Activated CD8-positive, alpha-beta T cell treated with anti-CD3 and anti-CD28 coated beads for 36 hours (primary cell): Measurements from ENCODE around the gene LDB2. TPM values are rescaled to one million over a fixed set of nuclear protein-coding genes. Genes with fewer than 3 reads are reported as not detected.

Experiments
- ATAC-seq: fragments of 200-7000 bp; cut with Tn5 transposase; one replicate; pipeline ENCODE4 v1.10.0; 2021; ENCODE audit warnings: mild to moderate bottlenecking, moderate library complexity
- CTCF ChIA-PET: fragments of 350-600 bp; sonication (Branson Sonifier 250); formaldehyde crosslinking; loops from one replicate; lab custom pipeline; 2021; ENCODE audit warnings: antibody characterized with exemption; lab: Charles Lee
- POLR2A ChIA-PET: fragments of 350-600 bp; sonication (Branson Sonifier 250); formaldehyde crosslinking; loops from one replicate; lab custom pipeline; 2021; ENCODE audit warnings: antibody characterized with exemption; lab: Charles Lee
- DNase-seq: peaks from one replicate; pipeline ENCODE4 v3.0.0-alpha.2; 2020
- H3K27ac Mint-ChIP-seq: one replicate; pipeline ENCODE4 v1.8.0; 2021; ENCODE audit warnings: mild to moderate bottlenecking, mixed read lengths
- H3K27me3 Mint-ChIP-seq: one replicate; pipeline ENCODE4 v1.8.0; 2021; ENCODE audit warnings: mixed read lengths
- H3K36me3 Mint-ChIP-seq: one replicate; pipeline ENCODE4 v1.8.0; 2021; ENCODE audit warnings: low read depth, mixed read lengths
- H3K4me1 Mint-ChIP-seq: one replicate; pipeline ENCODE4 v1.8.0; 2021; ENCODE audit warnings: low read depth, mixed read lengths
- H3K4me3 Mint-ChIP-seq: one replicate; pipeline ENCODE4 v1.8.0; 2021; ENCODE audit warnings: mild to moderate bottlenecking, moderate library complexity, mixed read lengths
- H3K9me3 Mint-ChIP-seq: one replicate; pipeline ENCODE4 v1.8.0; 2021; ENCODE audit warnings: mixed read lengths
- intact Hi-C: fragments of 100-400 bp; cut with micrococcal nuclease; formaldehyde crosslinking; loops from one replicate; pipeline ENCODE4 v1.10.0; 2022
- total RNA-seq, 2 experiments: library from RNA; stranded (reverse); gene quantifications; one replicate each; pipeline ENCODE4 v1.2.3, GENCODE V29; 2021
- TF ChIP-seq, protein P1 (sequence below): fragments of 200-600 bp; IDR thresholded peaks from one replicate; pipeline ENCODE4 v1.8.0; 2022; ENCODE audit warnings: antibody characterized with exemption, mild to moderate bottlenecking

LDB2 gene
- total RNA-seq, 2 experiments from 2014 or later = not detected

DNA sequence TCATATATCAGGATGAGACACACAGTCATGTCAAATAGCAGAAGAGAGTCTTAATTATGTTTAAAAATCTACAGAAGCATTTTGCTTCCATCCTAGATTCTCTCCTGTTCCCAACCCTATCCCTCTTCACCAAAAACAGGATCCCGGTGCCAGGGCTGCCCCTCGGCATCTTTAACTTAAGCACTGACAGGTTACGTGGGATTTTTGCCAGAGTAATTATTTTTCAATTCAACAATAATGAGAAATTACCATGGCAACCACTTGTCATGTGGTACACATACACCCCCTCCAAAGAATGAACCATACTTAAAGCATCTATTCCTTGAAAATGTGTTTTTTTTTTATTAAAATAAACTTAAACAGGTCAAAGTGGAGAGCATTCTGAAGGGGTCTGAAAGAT is 130.6 kb downstream of the LDB2 start:
- Mint-ChIP-seq H3K9me3 (no peaks in the 10 kb centered on the region), H3K36me3 (no peaks in the 10 kb centered on the region), H3K27ac (no peak overlapping the region), H3K4me1 (no peaks in the 10 kb centered on the region), H3K4me3 (no peak overlapping the region), H3K27me3 (no peaks in the 10 kb centered on the region)
- DNase-seq (no peak), ATAC-seq (no peak)
- intact Hi-C loops = no loop called here
- ChIA-PET POLR2A (no interaction called here), CTCF (interaction anchor here (1.4 kb wide), 1 partner anchor 25 kb away, joined by 3 read pairs; no protein-coding TSS in a partner anchor)
- TF ChIP-seq, protein P1, sequence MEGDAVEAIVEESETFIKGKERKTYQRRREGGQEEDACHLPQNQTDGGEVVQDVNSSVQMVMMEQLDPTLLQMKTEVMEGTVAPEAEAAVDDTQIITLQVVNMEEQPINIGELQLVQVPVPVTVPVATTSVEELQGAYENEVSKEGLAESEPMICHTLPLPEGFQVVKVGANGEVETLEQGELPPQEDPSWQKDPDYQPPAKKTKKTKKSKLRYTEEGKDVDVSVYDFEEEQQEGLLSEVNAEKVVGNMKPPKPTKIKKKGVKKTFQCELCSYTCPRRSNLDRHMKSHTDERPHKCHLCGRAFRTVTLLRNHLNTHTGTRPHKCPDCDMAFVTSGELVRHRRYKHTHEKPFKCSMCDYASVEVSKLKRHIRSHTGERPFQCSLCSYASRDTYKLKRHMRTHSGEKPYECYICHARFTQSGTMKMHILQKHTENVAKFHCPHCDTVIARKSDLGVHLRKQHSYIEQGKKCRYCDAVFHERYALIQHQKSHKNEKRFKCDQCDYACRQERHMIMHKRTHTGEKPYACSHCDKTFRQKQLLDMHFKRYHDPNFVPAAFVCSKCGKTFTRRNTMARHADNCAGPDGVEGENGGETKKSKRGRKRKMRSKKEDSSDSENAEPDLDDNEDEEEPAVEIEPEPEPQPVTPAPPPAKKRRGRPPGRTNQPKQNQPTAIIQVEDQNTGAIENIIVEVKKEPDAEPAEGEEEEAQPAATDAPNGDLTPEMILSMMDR = no peak

DNA sequence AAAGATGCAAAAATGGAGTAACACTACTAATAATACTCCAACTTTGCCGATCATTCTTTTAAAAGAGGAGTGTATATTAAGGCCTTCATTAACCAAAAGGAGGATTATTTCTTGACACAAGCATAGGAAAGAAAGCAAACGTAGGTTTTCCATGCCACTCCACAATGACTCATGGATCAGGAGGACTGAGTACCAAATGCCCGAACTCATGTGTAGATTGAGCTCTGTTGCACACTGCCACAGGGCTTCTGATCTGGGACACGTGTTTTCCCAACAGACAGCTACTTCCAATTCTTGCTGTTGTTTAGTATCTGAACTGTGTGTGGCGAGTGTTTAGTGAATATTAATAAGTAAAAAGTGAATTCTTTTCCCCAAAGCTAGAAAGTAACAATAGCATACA is 131.2 kb downstream of the LDB2 start:
- ATAC-seq = no peak
- H3K27ac Mint-ChIP-seq = no peak overlapping the region

DNA sequence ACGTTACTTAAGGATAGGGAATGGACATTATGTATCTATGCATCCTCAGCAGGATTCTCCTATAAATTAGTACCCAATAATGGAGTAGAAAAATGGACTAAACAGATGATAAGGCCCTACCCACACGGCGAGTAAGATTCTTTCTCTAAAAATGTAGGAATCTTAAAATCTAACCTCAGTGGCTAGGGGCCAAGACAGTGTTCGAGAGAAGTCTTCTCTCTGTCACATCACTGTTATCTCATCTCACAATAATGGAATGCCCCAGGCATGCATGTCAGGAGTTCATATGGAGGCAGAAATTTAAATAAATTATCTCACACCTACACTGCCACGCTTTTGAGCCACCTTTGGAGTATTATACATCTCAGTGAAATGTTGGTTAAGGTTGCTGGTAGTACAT is 132.9 kb downstream of the LDB2 start:
- Mint-ChIP-seq H3K4me1 (no peaks in the 10 kb centered on the region), H3K27ac (no peak overlapping the region), H3K9me3 (no peaks in the 10 kb centered on the region), H3K36me3 (no peaks in the 10 kb centered on the region), H3K27me3 (no peaks in the 10 kb centered on the region), H3K4me3 (no peak overlapping the region)
- ChIA-PET CTCF (no interaction called here), POLR2A (no interaction called here)
- TF ChIP-seq, protein P1 = no peak
- intact Hi-C loops = no loop called here
- no peak for DNase-seq
- ATAC-seq = no peak

More for the DNA sequence above, 131.2 kb downstream of the LDB2 start:
- H3K9me3 Mint-ChIP-seq = no peaks in the 10 kb centered on the region
- DNase-seq = no peak
- no peaks in the 10 kb centered on the region for H3K36me3 Mint-ChIP-seq
- ChIA-PET POLR2A (no interaction called here), CTCF (interaction anchor here (0.9 kb wide), 1 partner anchor 27 kb away, joined by 3 read pairs; no protein-coding TSS in a partner anchor)
- TF ChIP-seq, protein P1 = no peak
- intact Hi-C loops = no loop called here
- H3K4me3 Mint-ChIP-seq = no peak overlapping the region
- H3K4me1 Mint-ChIP-seq = no peaks in the 10 kb centered on the region
- H3K27me3 Mint-ChIP-seq = no peaks in the 10 kb centered on the region

DNA sequence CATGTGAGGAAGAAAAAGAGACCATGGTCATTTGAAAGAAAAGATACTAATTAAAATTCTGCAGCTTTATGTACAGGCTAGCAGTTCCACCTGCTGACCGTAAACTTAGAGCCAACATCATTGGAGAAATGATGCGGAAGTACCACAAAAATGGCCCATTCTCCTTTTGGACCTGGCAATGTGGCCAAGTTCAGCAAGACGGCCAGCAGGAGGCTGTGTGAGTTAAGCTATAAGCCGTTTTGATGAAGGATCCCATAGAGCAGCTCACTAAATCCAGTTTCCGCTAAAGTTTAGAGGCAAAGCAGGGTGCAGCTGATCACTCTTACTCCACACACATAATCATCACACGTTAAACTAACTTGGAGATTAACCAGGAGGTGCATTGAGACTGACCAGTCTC is 133.8 kb downstream of the LDB2 start:
- CTCF ChIA-PET = interaction anchor here (1.3 kb wide), 1 partner anchor 152 kb away, joined by 4 read pairs; no protein-coding TSS in a partner anchor
- Mint-ChIP-seq H3K4me1 (no peaks in the 10 kb centered on the region), H3K4me3 (no peak overlapping the region), H3K27me3 (no peaks in the 10 kb centered on the region), H3K36me3 (no peaks in the 10 kb centered on the region), H3K27ac (no peak overlapping the region), H3K9me3 (no peaks in the 10 kb centered on the region)
- no peak for DNase-seq
- no peak for ATAC-seq
- POLR2A ChIA-PET = interaction anchor here (0.6 kb wide), 1 partner anchor 497 kb away, joined by 3 read pairs; no protein-coding TSS in a partner anchor
- intact Hi-C loops = no loop called here
- TF ChIP-seq, protein P1 = no peak

DNA sequence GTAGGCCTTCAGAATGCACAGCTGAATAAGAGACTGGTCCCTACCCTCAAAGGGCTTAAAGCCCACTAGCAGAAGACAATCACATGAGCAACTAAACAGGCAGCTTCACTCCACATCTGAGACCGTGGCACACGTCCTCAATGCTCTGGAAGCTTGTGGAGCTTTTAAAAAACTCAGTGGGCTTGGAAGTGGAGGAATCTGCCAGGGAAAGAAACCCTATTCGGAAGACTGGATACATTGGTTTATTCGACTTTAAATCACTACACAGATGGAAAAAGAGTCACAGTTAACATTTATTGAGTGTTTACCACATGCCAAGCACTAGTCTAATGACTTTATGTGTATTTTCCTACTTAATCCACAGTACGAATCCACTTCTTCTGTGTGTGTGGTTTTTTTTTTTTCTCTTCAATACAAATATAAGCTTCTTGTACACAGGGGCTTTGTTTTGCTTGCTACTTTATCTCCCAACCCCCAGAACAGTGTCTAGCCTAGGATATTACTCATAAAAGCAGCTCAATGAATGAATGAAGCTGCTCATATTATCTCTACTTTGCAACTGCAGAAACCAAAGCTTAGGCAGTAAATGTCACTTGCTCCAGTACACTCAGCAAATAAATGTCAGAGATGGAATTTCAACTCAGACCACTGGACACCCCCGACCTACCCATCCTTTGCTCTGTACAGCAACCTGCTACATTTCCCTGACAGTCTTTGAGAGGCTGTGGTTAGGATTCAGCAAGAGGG is 137.7 kb downstream of the LDB2 start:
- intact Hi-C loops = no loop called here
- ChIA-PET POLR2A (no interaction called here), CTCF (no interaction called here)

More for the DNA sequence above, 137.7 kb downstream of the LDB2 start:
- ATAC-seq (no peak), DNase-seq (no peak)
- no peaks in the 10 kb centered on the region for H3K36me3 Mint-ChIP-seq
- no peaks in the 10 kb centered on the region for H3K9me3 Mint-ChIP-seq
- H3K27me3 Mint-ChIP-seq = no peaks in the 10 kb centered on the region
- no peaks in the 10 kb centered on the region for H3K4me1 Mint-ChIP-seq
- H3K27ac Mint-ChIP-seq = no peak overlapping the region
- no peak overlapping the region for H3K4me3 Mint-ChIP-seq
- TF ChIP-seq, protein P1 = no peak
